Natural killer cell (primary cell): Measurements from ENCODE around the gene DOCK6. TPM values are rescaled to one million over a fixed set of nuclear protein-coding genes. Genes with fewer than 3 reads are reported as not detected.

Experiments used
- ATAC-seq, 3 donors: fragments of 150-1000 bp in 2 of 3; fragments of 200-7000 bp in 1 of 3; cut with Tn5 transposase; 1 replicate in 1 of 3; 2 replicates in 2 of 3; pipeline ENCODE4 v1.10.0; 2021; ENCODE audit warnings: mild to moderate bottlenecking in 2 of 3, moderate library complexity in 2 of 3
- DNase-seq, 2 donors: peaks; one replicate each; pipeline versions ENCODE4 v3.0.0 to v3.0.0-alpha.2; 2013 to 2021; ENCODE audit warnings: mixed read lengths in 1 of 2
- H3K27ac ChIP-seq: one replicate; pipeline ENCODE4 v1.5.1; 2013; ENCODE audit warnings: mild to moderate bottlenecking, low read length
- H3K27me3 ChIP-seq: one replicate; pipeline ENCODE4 v1.6.1; 2013; ENCODE audit warnings: low read length; ENCODE audit not compliant: control insufficient read depth, insufficient read depth
- H3K36me3 ChIP-seq: one replicate; pipeline ENCODE4 v1.6.1; 2013; ENCODE audit warnings: low read length; ENCODE audit not compliant: control insufficient read depth, insufficient read depth
- H3K4me1 ChIP-seq: one replicate; pipeline ENCODE4 v1.6.1; 2013; ENCODE audit warnings: low read length; ENCODE audit not compliant: control insufficient read depth, insufficient read depth
- H3K4me3 ChIP-seq: one replicate; pipeline ENCODE4 v1.5.1; 2013; ENCODE audit warnings: low read length
- H3K9me3 ChIP-seq: one replicate; pipeline ENCODE4 v1.6.1; 2013; ENCODE audit warnings: low read length; ENCODE audit not compliant: control insufficient read depth, insufficient read depth
- H3K27ac Mint-ChIP-seq, 2 donors: one replicate each; pipeline ENCODE4 v1.8.0; 2022; ENCODE audit warnings: mild to moderate bottlenecking in 2 of 2, mixed read lengths in 2 of 2, moderate library complexity in 1 of 2
- H3K27me3 Mint-ChIP-seq, 2 donors: one replicate each; pipeline ENCODE4 v1.8.0; 2022; ENCODE audit warnings: low read depth in 2 of 2, mixed read lengths in 2 of 2
- H3K36me3 Mint-ChIP-seq: one replicate; pipeline ENCODE4 v1.8.0; 2022; ENCODE audit warnings: mixed read lengths
- H3K4me1 Mint-ChIP-seq, 2 donors: one replicate each; pipeline ENCODE4 v1.8.0; 2022; ENCODE audit warnings: mixed read lengths in 2 of 2
- H3K4me3 Mint-ChIP-seq: one replicate; pipeline ENCODE4 v1.8.0; 2022; ENCODE audit warnings: mild to moderate bottlenecking, moderate library complexity, mixed read lengths
- H3K9me3 Mint-ChIP-seq, 2 donors: one replicate each; pipeline ENCODE4 v1.8.0; 2022; ENCODE audit warnings: mixed read lengths in 2 of 2
- CTCF ChIP-seq: fragments of 200-600 bp; IDR thresholded peaks from one replicate; pipeline ENCODE4 v1.8.0; 2022; ENCODE audit warnings: antibody characterized with exemption
- WGBS: methylation state at CpG from one replicate; pipeline ENCODE4 v1.1.7; 2013; ENCODE audit warnings: missing lambda C conversion rate; ENCODE audit not compliant: insufficient coverage; 5-methylcytosine and 5-hydroxymethylcytosine counted together
- intact Hi-C: fragments of 100-400 bp; cut with micrococcal nuclease; formaldehyde crosslinking; loops from one replicate; pipeline ENCODE4 v1.14.2; 2022
- total RNA-seq, 4 donors: library from RNA; stranded (reverse); fragments of 120-200 nt in 1 of 4; gene quantifications; one replicate each; pipeline versions ENCODE4 v1.2.3 to v1.2.4, GENCODE V29; 2013 to 2022

Gene DOCK6
- total RNA-seq, 3 donors from 2014 or later (not counting 1 experiment from before 2014, with no cell fraction given), result 0.82 to 2.3 (median 0.86) TPM

GRCh38 chr19:11198175-11198534, 64.2 kb downstream of the DOCK6 start:
- Mint-ChIP-seq H3K4me1 (peaks cover 0 to 17% of the 10 kb centered on the region in 2 donors), H3K27ac (peak overlapping the region in 1 of 2 donors; percentile 52), H3K9me3 (no peaks in the 10 kb centered on the region), H3K36me3 (no peaks in the 10 kb centered on the region), H3K27me3 (peaks cover 0 to 4% of the 10 kb centered on the region in 2 donors), H3K4me3 (peak overlapping the region; percentile 88)
- Histone ChIP-seq H3K9me3 (no peaks in the 10 kb centered on the region), H3K4me3 (peak overlapping the region; percentile 50), H3K27ac (no peak overlapping the region), H3K27me3 (no peaks in the 10 kb centered on the region), H3K36me3 (no peaks in the 10 kb centered on the region), H3K4me1 (peaks cover 13% of the 10 kb centered on the region)
- ATAC-seq (no peak), DNase-seq (no peak)
- no peak for TF ChIP-seq CTCF
- WGBS, result 91% methylated on average over 7 of the region's 7 CpGs
- intact Hi-C loops, result no loop called here

GRCh38 chr19:11197291-11198174, 64.8 kb downstream of the DOCK6 start, which contains the start of gene KANK2:
TSS of gene KANK2 (minus strand) at chr19:11197545. CDS start at chr19:11194511, 3,034 bp downstream.
- under 1% methylated on average over 76 of the region's 78 CpGs for WGBS
- Histone ChIP-seq H3K36me3 (no peaks in the 10 kb centered on the region), H3K9me3 (no peaks in the 10 kb centered on the region), H3K27me3 (no peaks in the 10 kb centered on the region), H3K4me1 (peaks cover 13% of the 10 kb centered on the region), H3K4me3 (peak within 1 kb of the TSS; percentile 50), H3K27ac (no peak within 1 kb of the TSS)
- peak within 1 kb of the TSS; percentile 88 for H3K4me3 Mint-ChIP-seq
- ATAC-seq (peak; percentile 91 to 97 (median 94)), DNase-seq (peak; percentile 81)
- no peaks in the 10 kb centered on the region for H3K36me3 Mint-ChIP-seq
- peak within 1 kb of the TSS in 1 of 2 donors; percentile 58 for H3K27ac Mint-ChIP-seq
- peaks cover 0 to 3% of the 10 kb centered on the region in 2 donors for H3K27me3 Mint-ChIP-seq
- no peak for TF ChIP-seq CTCF
- H3K4me1 Mint-ChIP-seq, result peaks cover 0 to 15% of the 10 kb centered on the region in 2 donors
- H3K9me3 Mint-ChIP-seq, result no peaks in the 10 kb centered on the region
- intact Hi-C loops, result no loop called here

- peaks cover 0 to 15% of the 10 kb centered on the region in 2 donors for H3K4me1 Mint-ChIP-seq
- peak overlapping the region in 1 of 2 donors; percentile 58 for H3K27ac Mint-ChIP-seq
- Histone ChIP-seq H3K27me3 (no peaks in the 10 kb centered on the region), H3K9me3 (no peaks in the 10 kb centered on the region), H3K4me3 (peak overlapping the region; percentile 46), H3K36me3 (no peaks in the 10 kb centered on the region), H3K27ac (no peak overlapping the region), H3K4me1 (peaks cover 13% of the 10 kb centered on the region)
- intact Hi-C loops, result no loop called here
- ATAC-seq (no peak), DNase-seq (no peak)
- peaks cover 0 to 3% of the 10 kb centered on the region in 2 donors for H3K27me3 Mint-ChIP-seq
- no peaks in the 10 kb centered on the region for H3K9me3 Mint-ChIP-seq
- no peaks in the 10 kb centered on the region for H3K36me3 Mint-ChIP-seq
- H3K4me3 Mint-ChIP-seq, result peak overlapping the region; percentile 69
- no peak for TF ChIP-seq CTCF
- 14% methylated on average over 39 of the region's 47 CpGs for WGBS
Observed at GRCh38 chr19:11196406-11197287, 65.7 kb downstream of the DOCK6 start.
